ENCODE results near the gene HNRNPU.

The HNRNPU gene

DNA sequence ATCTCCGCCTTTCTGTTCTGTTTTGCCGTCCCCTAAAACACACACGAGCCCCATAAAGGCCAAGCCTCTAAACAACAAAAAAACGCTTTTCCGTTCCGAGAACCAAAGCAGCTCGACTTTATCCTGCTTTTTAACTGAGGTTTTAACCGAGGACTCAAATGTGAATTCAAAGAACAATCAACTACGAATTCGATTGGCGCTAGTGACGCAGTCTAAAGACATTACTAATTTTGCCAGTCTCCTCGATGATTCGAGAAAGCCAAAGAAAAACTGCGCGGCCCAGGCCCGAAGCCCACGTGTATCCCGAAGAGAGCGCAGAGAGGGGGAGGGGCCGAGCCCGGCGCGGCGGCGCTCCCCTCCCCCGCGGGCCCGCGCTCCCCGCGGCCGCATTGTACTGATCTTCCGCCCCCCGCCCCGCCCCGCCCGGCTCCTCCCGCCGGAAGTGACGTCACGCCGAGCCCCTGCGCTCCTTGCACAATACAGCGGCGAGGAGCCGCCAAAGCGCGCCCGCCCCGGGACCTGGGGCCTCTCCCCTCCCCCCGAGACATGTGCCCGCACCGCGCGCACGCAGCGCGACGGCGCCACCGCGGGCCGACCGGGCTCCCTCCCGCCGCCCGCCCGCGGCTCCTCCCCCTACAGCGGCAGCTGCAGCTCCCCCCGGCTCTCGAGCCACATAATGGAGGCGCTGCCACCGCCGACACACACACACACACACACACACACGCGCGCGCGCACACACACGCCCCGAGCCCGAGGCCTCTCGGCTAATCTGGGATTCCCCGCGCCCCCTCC lies 1.4 kb downstream of the HNRNPU start:
- DNase-seq (ENCODE audit: low read depth): peak; percentile 96

- DNase-seq (ENCODE audit: low read depth): no peak
These were observed 2.0 kb downstream of the HNRNPU start for GRCh38 chr1:244862354-244862698.

DNA sequence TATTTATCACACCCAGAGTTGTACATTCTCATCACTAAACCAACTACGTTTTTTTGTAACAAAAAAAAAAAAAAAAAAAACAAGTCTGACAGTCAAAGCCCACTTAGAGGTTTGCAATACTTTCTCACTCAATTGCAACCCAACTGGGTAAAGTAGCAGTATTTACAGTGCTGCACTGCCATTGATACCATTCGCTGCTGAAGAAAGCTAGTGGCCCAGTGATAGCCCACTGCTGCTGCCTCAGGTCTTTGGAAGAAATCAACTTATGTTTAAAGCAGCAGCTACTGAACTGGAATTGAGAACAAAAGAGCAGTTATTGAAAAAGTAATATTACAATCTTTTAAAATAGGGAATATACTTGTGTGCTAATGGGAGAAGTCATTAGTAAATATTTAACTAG lies 2.7 kb downstream of the HNRNPU start:
- DNase-seq (ENCODE audit: low read depth): no peak

DNA sequence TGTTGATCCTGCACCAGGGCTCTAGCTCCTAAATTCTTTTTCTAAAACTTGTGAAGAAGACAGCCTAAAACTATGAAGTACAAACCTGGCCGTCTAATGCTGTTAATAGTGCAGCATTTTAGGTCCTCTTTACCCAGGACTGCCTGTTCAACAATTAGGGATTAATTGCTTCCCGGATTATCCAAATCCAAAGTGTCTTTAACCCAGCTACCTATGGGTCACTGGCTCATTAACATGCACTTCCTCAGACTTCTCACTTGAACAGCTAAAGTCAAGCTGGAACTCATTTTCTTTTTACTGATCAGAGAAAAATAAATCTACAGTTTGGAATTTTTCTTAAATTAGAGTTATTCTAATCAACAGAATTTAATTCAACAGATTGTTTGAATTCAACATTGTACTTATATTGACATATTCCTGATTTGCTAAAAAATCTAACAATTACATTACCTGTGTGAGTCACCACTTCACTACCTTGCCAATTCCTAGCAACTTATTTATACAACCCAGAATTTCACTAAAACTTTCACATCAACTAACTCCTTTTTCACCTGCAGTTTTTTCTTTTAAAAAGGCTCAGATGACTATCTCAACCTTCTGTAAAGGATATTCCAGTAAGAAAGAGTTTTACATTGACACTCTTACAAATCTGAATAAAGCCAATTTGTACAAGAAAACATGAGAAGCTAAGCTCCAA lies 3.3 kb downstream of the HNRNPU start:
- DNase-seq (ENCODE audit: low read depth): no peak

GRCh38 chr1:244860078-244860477 lies 4.3 kb downstream of the HNRNPU start:
- no peak for DNase-seq (ENCODE audit: low read depth)

GRCh38 chr1:244858357-244858756 lies 6.0 kb downstream of the HNRNPU start:
- no peak for DNase-seq (ENCODE audit: low read depth)

DNA sequence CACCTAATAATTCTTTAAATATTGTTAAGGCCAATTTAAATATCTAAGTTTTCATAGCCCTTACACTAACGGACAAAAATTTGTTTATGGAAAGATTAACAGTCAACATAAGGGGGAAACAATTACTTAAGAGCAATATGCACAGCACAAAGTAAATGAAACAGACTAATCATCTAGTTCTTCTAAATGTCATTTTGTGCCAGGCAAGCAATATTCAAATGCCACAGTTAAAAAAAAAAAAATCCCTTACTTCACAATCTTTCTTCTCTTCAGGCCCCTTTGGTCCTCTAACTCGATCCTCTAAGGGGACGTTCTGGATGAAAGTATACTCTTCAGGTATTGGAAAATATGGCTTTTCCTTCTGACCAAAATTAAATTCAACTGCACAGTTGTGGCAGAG lies 6.6 kb downstream of the HNRNPU start:
- no peak for DNase-seq (ENCODE audit: low read depth)

DNA sequence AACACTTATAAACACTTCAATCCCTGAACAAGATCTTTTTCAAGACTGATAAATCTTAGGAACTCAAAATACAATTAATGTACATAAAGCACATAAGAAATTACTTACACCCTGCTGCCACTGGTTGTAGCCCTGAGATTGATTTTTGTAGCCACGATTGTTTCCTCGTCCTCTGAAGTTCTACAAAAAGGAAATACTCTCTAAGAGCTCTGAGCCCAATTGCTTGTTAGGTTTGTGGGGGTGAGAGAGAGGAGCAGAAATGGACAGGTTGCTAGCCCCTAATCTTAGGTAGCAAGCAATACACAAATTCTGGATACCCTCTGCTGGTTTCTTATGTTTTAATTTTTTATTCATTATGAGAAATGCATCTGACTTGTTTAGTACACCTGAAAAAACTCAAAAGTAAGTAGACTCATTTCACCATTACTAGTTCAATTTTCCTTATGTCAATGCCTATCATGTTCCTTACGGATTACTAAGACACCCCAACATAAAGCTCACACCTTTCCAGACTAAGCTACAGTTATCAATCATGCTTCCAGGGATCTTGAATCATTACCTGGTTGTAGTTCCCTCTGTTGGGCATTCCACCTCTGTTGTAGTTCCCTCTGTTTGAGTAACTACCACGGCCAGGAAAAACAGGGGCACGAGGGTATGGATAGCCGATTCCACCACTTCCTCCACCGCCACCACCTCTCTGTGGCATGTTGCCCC lies 9.3 kb downstream of the HNRNPU start:
- DNase-seq (ENCODE audit: low read depth): no peak

- DNase-seq (ENCODE audit: low read depth): no peak
These were observed 10.2 kb downstream of the HNRNPU start for GRCh38 chr1:244854166-244854565.

DNA sequence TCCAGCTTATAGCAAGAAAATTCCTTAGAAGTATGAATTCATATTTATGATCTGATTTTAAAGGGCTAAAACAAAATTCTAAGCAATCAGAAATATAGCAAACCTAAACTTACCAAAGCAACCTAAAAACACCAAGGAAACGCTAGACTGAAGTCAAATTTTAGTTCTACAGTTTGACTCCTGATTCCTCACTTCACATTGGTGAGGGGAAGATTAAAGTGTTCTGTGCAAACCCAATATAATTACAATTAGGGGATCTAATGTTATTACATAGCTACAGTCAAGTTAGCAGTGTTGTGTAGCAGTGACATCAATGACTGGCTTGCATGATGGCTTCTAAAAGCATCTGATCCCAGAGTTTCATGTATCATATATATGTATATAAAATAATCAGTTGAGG lies 11.6 kb downstream of the HNRNPU start:
- DNase-seq (ENCODE audit: low read depth): no peak

DNA sequence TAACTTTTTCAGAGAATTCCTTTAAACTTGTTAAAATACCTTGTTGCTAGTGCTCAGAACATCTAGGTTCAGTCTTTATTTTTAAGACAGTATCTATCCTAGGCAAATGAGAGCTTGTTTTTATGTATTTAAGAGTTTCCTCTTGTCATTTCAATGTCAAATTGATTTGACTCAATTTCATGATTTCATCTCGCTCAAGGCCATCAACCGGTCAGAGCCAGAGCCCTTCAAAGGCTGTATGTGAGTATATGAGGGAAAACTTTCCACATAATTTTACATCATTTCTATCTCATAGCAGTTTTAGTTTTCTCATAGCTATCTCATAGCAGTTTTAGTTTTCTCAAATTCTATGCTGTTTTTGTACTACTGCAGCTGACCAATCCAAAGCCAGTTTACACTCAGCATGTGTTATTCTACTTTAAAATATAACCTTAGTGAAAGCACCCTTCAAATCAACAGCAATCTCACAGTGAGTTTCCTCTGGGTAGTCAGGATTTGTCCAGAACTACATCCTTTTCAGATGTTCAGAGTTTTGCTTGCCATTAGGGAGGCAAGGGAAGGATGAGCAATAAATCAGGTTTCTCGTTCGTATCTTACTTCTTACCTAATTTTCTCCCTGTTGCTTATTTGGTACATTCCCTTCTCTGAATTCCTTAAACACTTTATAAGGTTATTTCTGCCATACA lies 12.7 kb downstream of the HNRNPU start:
- no peak for DNase-seq (ENCODE audit: low read depth)

GRCh38 chr1:244850896-244851295 lies 13.4 kb downstream of the HNRNPU start:
- DNase-seq (ENCODE audit: low read depth): no peak

GRCh38 chr1:244850099-244850852 lies 14.1 kb downstream of the HNRNPU start:
- no peak for DNase-seq (ENCODE audit: low read depth)

- no peak for DNase-seq (ENCODE audit: low read depth)
These were observed 15.0 kb downstream of the HNRNPU start for GRCh38 chr1:244849189-244849866.

DNA sequence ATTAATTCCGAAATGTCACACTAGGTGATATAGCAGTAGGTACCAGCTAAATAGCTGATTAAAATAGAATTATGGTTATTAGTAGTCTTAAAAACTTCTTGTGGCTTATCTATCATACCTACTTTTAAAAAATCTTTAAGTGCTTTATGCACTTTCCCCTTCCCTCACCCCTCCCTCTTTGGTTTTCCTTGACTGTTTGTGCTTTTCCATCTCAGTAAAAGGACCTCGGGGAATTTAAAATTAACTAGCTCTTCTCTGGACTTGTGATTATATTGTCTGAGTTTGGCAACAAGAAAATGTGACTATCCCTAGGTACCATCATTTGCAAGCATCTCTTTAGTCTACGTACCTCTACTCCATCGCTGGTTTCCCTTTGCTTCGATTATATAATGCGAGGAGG lies 17.7 kb downstream of the HNRNPU start:
- DNase-seq (ENCODE audit: low read depth): no peak

- DNase-seq (ENCODE audit: low read depth): no peak
These were observed 19.9 kb downstream of the HNRNPU start for GRCh38 chr1:244844155-244845121.

DNA sequence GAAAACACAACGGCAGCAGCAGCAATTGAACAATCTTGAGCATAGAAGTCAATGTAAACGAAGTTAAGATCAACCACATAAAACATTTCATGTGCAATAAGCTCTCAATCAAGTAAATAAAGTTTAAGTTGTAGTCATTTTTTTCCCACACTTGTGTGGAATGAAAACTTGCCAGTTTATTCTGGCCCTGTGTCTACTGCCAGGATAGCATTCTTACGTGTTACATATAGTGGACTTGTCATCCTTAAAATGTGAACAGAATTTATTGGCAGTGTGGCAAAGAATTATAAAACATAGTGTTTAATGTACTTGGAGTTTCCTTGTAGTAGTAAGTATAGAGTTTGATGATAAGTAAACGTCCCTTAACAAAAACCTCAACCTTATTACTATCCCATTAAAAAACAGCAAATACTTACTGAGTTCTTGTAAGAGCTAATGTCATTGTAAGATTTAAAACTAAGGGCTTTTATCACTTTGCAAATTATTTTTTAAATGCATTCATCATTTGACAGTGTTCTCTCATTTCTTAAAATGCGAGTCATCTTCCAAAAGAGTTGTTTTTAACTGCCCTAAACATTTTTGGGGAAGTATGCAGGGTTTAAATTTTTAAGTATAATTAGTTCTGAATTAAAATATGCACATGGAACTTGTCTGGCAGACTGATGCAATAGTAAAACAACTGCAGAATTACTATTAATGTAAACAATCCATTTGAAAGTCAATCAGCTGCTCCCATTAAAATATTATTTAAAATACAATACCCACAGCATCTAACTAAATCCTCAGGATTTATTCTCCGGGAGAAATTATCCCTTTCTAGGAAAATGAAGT lies 21.0 kb downstream of the HNRNPU start:
- no peak for DNase-seq (ENCODE audit: low read depth)

DNA sequence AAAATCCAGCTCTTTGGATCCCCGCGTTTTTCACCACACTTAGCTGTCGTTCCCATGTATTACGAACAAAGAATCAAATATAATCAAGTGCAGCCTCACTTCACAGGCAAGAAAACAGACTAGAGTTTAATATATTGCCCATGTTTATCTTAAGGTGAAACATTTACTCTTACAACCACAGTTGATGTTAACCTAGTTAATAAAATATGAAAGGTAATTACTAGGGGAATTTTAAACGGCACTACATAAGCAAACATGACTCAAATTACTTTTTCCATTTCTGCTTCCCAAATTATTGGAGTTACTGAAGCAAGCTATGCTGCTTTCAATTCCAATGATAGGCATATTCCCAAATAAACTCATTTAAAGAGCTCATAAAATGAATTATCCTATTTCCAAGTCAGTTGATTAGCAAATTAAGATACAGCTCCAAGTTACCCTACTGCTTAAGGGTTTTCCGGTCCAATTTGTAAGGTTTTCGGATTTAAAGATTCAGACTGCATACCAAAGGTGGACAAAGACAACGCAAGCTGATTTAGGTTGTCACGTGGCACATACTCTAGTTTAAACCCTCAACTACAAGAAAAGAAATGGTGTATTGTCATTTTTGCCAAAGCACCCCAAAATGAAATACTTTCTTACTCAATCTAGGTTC lies 22.9 kb downstream of the HNRNPU start:
- DNase-seq (ENCODE audit: low read depth): no peak

Data from activated T-helper 9 cell treated with anti-CD3 and anti-CD28 coated beads, Interleukin-2, amount 50 U/mL, for 16 hours (primary cell).